ENCODE data around the gene RASA3.

Gene RASA3

GRCh38 chr13:114013952-114014629 lies 118.3 kb downstream of the RASA3 start:
- no peak for DNase-seq

- no peak for DNase-seq
Measured at GRCh38 chr13:114013336-114013735, 119.1 kb downstream of the RASA3 start.

- DNase-seq = no peak
Measured at GRCh38 chr13:114012921-114013320, 119.5 kb downstream of the RASA3 start.

GRCh38 chr13:114012141-114012540 lies 120.3 kb downstream of the RASA3 start:
- DNase-seq = no peak

GRCh38 chr13:114011226-114011625 lies 121.2 kb downstream of the RASA3 start:
- no peak for DNase-seq

GRCh38 chr13:114010401-114011101 lies 121.9 kb downstream of the RASA3 start:
- DNase-seq = peak; percentile 24

- DNase-seq = no peak
Measured at GRCh38 chr13:114009590-114010400, 122.6 kb downstream of the RASA3 start.

- no peak for DNase-seq
Measured at GRCh38 chr13:114008964-114009589, 123.3 kb downstream of the RASA3 start.

- no peak for DNase-seq
Measured at GRCh38 chr13:114007566-114007965, 124.9 kb downstream of the RASA3 start.

- no peak for DNase-seq
Measured at GRCh38 chr13:114005206-114005724, 127.2 kb downstream of the RASA3 start.

- no peak for DNase-seq
Measured at GRCh38 chr13:114004420-114005205, 127.8 kb downstream of the RASA3 start.

- DNase-seq = no peak
Measured at GRCh38 chr13:114002771-114003321, 129.6 kb downstream of the RASA3 start.

GRCh38 chr13:114002009-114002544 lies 130.3 kb downstream of the RASA3 start:
- no peak for DNase-seq

- no peak for DNase-seq
Measured at GRCh38 chr13:114001331-114002008, 131.0 kb downstream of the RASA3 start.

GRCh38 chr13:114000151-114001040 lies 132.0 kb downstream of the RASA3 start:
- DNase-seq = no peak

GRCh38 chr13:113999618-113999910 lies 132.9 kb downstream of the RASA3 start:
- DNase-seq = no peak

- no peak for DNase-seq
Measured at GRCh38 chr13:113998781-113999617, 133.4 kb downstream of the RASA3 start.

- DNase-seq = no peak
Measured at GRCh38 chr13:113997845-113998751, 134.3 kb downstream of the RASA3 start.

Measured in CD4-positive, alpha-beta T cell treated with Interleukin-12 subunit alpha and Interleukin-12 subunit beta, for 1 hour (primary cell).